Endothelial cell of umbilical vein (primary cell): ENCODE data around the gene INTU. TPM values are rescaled to one million over a fixed set of nuclear protein-coding genes. Genes with fewer than 3 reads are reported as not detected.

ENCODE experiments used
- BruUV-seq: library from RNA; stranded (reverse); fragments of 400-500 nt; replicated peaks from 2 replicates; lab custom pipeline; 2021; lab: Mats Ljungman, UMichigan
- CTCF ChIA-PET: fragments of 300-600, 350-600 bp; sonication (Branson Sonifier 250); formaldehyde crosslinking; loops from one replicate; lab custom pipeline; 2021; ENCODE audit warnings: antibody characterized with exemption, inconsistent platforms; lab: Charles Lee
- POLR2A ChIA-PET: fragments of 300-600, 350-600 bp; sonication (Branson Sonifier 250); formaldehyde crosslinking; loops from one replicate; lab custom pipeline; 2021; ENCODE audit warnings: antibody characterized with exemption, inconsistent platforms; lab: Charles Lee
- DNase-seq: peaks from one replicate; pipeline ENCODE4 v3.0.0-alpha.2; 2011; ENCODE audit warnings: low read depth, low spot score
- FAIRE-seq: peaks from 2 replicates; lab custom pipeline; 2011; peaks lifted over from hg19 to GRCh38; lab: Jason Lieb, UNC
- H2AFZ ChIP-seq: 2 replicates; pipeline ENCODE4 v1.6.0; 2012; ENCODE audit warnings: low read depth, low read length, control low read depth, inconsistent platforms
- H3K27ac ChIP-seq: 2 replicates; pipeline ENCODE4 v1.5.1; 2011; ENCODE audit warnings: low read depth, mild to moderate bottlenecking, control low read depth, low read length, moderate library complexity; ENCODE audit not compliant: insufficient read depth
- H3K27me3 ChIP-seq, 2 experiments: 2 replicates each; pipeline versions ENCODE4 v1.6.0 to v1.6.1; 2011; ENCODE audit warnings: low read length in 2 of 2, mixed read lengths in 1 of 2; ENCODE audit not compliant: control insufficient read depth in 2 of 2, insufficient read depth in 2 of 2
- H3K36me3 ChIP-seq, 2 experiments: 2 replicates in 1 of 2; 3 replicates in 1 of 2; pipeline ENCODE4 v1.5.1; 2011; ENCODE audit warnings: low read length in 2 of 2, mild to moderate bottlenecking in 1 of 2, moderate library complexity in 1 of 2; ENCODE audit not compliant: control insufficient read depth in 2 of 2, insufficient read depth in 2 of 2; ENCODE audit errors: extremely low read depth in 1 of 2
- H3K4me1 ChIP-seq: 3 replicates; pipeline ENCODE4 v1.5.1; 2011; ENCODE audit warnings: mild to moderate bottlenecking, low read length; ENCODE audit not compliant: control insufficient read depth, insufficient read depth; ENCODE audit errors: extremely low read depth
- H3K4me2 ChIP-seq: 2 replicates; pipeline ENCODE4 v1.6.1; 2011; ENCODE audit warnings: low read length, control low read depth, mixed read lengths; ENCODE audit not compliant: insufficient read depth
- H3K4me3 ChIP-seq, 3 experiments: fragments of 200-600 bp in 1 of 3; sonication (generic), shearing (Covaris generic) in 1 of 3; replicated peaks in 1 of 3; 2 replicates each; pipeline ENCODE4 v1.5.1; 2011 to 2016; ENCODE audit warnings: control low read depth in 3 of 3, low read length in 3 of 3, mild to moderate bottlenecking in 2 of 3, inconsistent platforms in 1 of 3, low read depth in 1 of 3, moderate library complexity in 1 of 3; ENCODE audit not compliant: insufficient read depth in 1 of 3
- H3K79me2 ChIP-seq: 2 replicates; pipeline ENCODE4 v1.6.0; 2012; ENCODE audit warnings: low read length, inconsistent platforms; ENCODE audit not compliant: control insufficient read depth, insufficient read depth
- H3K9ac ChIP-seq: replicated peaks from 2 replicates; pipeline ENCODE3; 2011; ENCODE audit warnings: low read length, control low read depth; ENCODE audit not compliant: insufficient read depth; ENCODE audit errors: extremely low read depth
- H3K9me1 ChIP-seq: replicated peaks from 3 replicates; pipeline ENCODE4 v1.6.0; 2011; ENCODE audit warnings: mild to moderate bottlenecking, low read length; ENCODE audit not compliant: control insufficient read depth, insufficient read depth; ENCODE audit errors: extremely low read depth
- H3K9me3 ChIP-seq: replicated peaks from 2 replicates; pipeline ENCODE4 v1.5.1; 2012; ENCODE audit warnings: low read length, inconsistent platforms; ENCODE audit not compliant: control insufficient read depth, insufficient read depth
- H4K20me1 ChIP-seq: replicated peaks from 2 replicates; pipeline ENCODE3; 2011; ENCODE audit warnings: mild to moderate bottlenecking, low read length; ENCODE audit not compliant: control insufficient read depth, insufficient read depth; ENCODE audit errors: extremely low read depth
- FOS ChIP-seq: IDR thresholded peaks from 2 replicates; pipeline ENCODE4 v1.6.1; 2011; ENCODE audit warnings: mild to moderate bottlenecking, low read length, moderate library complexity, borderline replicate concordance; ENCODE audit not compliant: insufficient read depth
- JUN ChIP-seq: IDR thresholded peaks from 2 replicates; pipeline ENCODE4 v1.6.1; 2011; ENCODE audit warnings: borderline replicate concordance, low read depth; ENCODE audit not compliant: insufficient read length, insufficient read depth
- MYC ChIP-seq: IDR thresholded peaks from one replicate; pipeline ENCODE4 v1.6.1; 2011; ENCODE audit warnings: mild to moderate bottlenecking, low read depth, low read length
- POLR2A ChIP-seq: IDR thresholded peaks from 2 replicates; pipeline ENCODE4 v1.6.1; 2012; ENCODE audit warnings: low read depth, mild to moderate bottlenecking, control low read depth, low read length
- POLR2AphosphoS5 ChIP-seq: IDR thresholded peaks from 2 replicates; pipeline ENCODE4 v1.6.1; 2012; ENCODE audit warnings: low read depth, mild to moderate bottlenecking, control low read depth, low read length, moderate library complexity; ENCODE audit not compliant: insufficient read depth
- dilution Hi-C: fragments of 300-500 bp; cut with MboI; formaldehyde crosslinking; loops from one replicate; pipeline ENCODE4 v1.15.0; 2019; ENCODE audit warnings: low sequenced_read_pairs; ENCODE audit not compliant: extremely low pct_ligation_motif_present
- intact Hi-C: fragments of 100-400 bp; cut with micrococcal nuclease; formaldehyde crosslinking; loops from one replicate; pipeline ENCODE4 v1.10.0; 2022
- polyA plus RNA-seq, 4 experiments: library from polyadenylated mRNA; depleted of rRNA in 3 of 4; stranded (reverse) in 3 of 4; unstranded in 1 of 4; fragments of >200 nt; gene quantifications; 2 replicates each; pipeline versions ENCODE4 v1.2.1 to v1.2.3, GENCODE V29; 2011 to 2012; ENCODE audit warnings: missing spikeins in 1 of 4
- total RNA-seq: library from RNA; stranded (reverse); gene quantifications from 2 replicates; pipeline ENCODE4 v1.2.3, GENCODE V29; 2021
- TF ChIP-seq, protein P1 (sequence below), 2 donors: IDR thresholded peaks; 1 replicate in 1 of 2; 2 replicates in 1 of 2; pipeline ENCODE4 v1.5.1; 2011; ENCODE audit warnings: low read length in 2 of 2, mild to moderate bottlenecking in 2 of 2, moderate library complexity in 2 of 2, control low read depth in 1 of 2, inconsistent platforms in 1 of 2, low read depth in 1 of 2; ENCODE audit not compliant: insufficient read depth in 1 of 2; ENCODE audit errors: extremely low read depth in 1 of 2

The INTU gene
- total and polyA plus RNA-seq, 2 donors (not counting 3 experiments of a cell fraction or from before 2014, with no cell fraction given): 1.4 to 5.4 TPM

DNA sequence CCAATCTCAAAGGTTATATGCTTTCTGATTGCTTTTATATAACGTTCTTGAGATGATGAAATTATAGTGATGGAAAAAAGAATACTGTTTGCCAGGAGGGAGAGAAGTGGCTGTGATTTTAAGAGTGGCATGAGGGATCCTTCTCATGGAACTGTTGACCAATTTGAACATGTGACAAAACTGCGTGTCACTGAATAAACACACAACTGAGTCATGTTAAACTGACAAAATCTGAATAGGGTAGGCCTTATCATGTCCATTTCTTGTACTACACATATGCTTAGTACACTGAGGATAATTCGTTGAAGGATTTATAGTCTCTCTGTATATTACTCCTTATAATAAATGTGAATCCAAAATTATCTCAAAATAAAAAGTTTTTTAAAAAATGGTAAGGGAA, 127.1 kb downstream of the INTU start:
- Histone ChIP-seq H3K4me2 (no peak overlapping the region), H3K4me1 (no peaks in the 10 kb centered on the region), H3K36me3 (no peaks in the 10 kb centered on the region), H3K27me3 (no peaks in the 10 kb centered on the region), H3K9me1 (no peaks in the 10 kb centered on the region), H3K9me3 (no peaks in the 10 kb centered on the region), H3K4me3 (no peak overlapping the region), H3K79me2 (no peaks in the 10 kb centered on the region), H3K9ac (no peak overlapping the region), H2AFZ (no peak overlapping the region), H4K20me1 (no peaks in the 10 kb centered on the region), H3K27ac (no peak overlapping the region)
- no peak for DNase-seq
- ChIA-PET CTCF (no interaction called here), POLR2A (no interaction called here)
- intact Hi-C loops (no loop called here), dilution Hi-C loops (no loop called here)
- no peak for TF ChIP-seq JUN
- TF ChIP-seq FOS: no peak
- TF ChIP-seq, protein P1, sequence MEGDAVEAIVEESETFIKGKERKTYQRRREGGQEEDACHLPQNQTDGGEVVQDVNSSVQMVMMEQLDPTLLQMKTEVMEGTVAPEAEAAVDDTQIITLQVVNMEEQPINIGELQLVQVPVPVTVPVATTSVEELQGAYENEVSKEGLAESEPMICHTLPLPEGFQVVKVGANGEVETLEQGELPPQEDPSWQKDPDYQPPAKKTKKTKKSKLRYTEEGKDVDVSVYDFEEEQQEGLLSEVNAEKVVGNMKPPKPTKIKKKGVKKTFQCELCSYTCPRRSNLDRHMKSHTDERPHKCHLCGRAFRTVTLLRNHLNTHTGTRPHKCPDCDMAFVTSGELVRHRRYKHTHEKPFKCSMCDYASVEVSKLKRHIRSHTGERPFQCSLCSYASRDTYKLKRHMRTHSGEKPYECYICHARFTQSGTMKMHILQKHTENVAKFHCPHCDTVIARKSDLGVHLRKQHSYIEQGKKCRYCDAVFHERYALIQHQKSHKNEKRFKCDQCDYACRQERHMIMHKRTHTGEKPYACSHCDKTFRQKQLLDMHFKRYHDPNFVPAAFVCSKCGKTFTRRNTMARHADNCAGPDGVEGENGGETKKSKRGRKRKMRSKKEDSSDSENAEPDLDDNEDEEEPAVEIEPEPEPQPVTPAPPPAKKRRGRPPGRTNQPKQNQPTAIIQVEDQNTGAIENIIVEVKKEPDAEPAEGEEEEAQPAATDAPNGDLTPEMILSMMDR (IDR thresholded peaks at IDR 0.05; ENCODE audit: extremely low read depth in 1 of 2, insufficient read depth in 1 of 2, low read depth in 1 of 2, low read length in 2 of 2): no peak
- TF ChIP-seq MYC: no peak
- TF ChIP-seq POLR2AphosphoS5: no peak
- no peak for TF ChIP-seq POLR2A
- FAIRE-seq: no peak
- BruUV-seq: no TSS peak
